PC-9 (cell line): ENCODE results near the gene ABHD17A.

Experiments used
- CTCF ChIP-seq: fragments of 200-600 bp; sonication (generic); conservative IDR thresholded peaks from 2 replicates; pipeline ENCODE4 v1.6.1; 2017; ENCODE audit warnings: mixed run types, antibody characterized with exemption, mild to moderate bottlenecking, moderate library complexity
- EZH2 ChIP-seq: fragments of 200-600 bp; sonication (generic); IDR thresholded peaks from 2 replicates; pipeline ENCODE4 v1.8.0; 2017; ENCODE audit warnings: antibody characterized with exemption, low read depth

GRCh38 chr19:1918975-1919374, 33.7 kb upstream of the ABHD17A start:
- no peak for TF ChIP-seq EZH2
- TF ChIP-seq CTCF = no peak
